Common myeloid progenitor, CD34-positive (primary cell): ENCODE measurements around the gene SPEG.

Source experiments
- CTCF ChIA-PET: fragments of 350-600 bp; sonication (Branson Sonifier 250); formaldehyde crosslinking; loops from one replicate; lab custom pipeline; 2021; ENCODE audit warnings: antibody characterized with exemption; lab: Charles Lee
- POLR2A ChIA-PET: fragments of 350-600 bp; sonication (Branson Sonifier 250); formaldehyde crosslinking; loops from one replicate; lab custom pipeline; 2021; ENCODE audit warnings: antibody characterized with exemption; lab: Charles Lee
- DNase-seq, 3 donors: peaks; one replicate each; pipeline versions ENCODE4 v3.0.0 to v3.0.0-alpha.2; 2013
- H3K27ac ChIP-seq, 2 experiments: 1 replicate in 1 of 2; 2 replicates in 1 of 2; pipeline ENCODE4 v1.7.0; 2013; ENCODE audit warnings: inconsistent platforms in 2 of 2, low read length in 2 of 2, mild to moderate bottlenecking in 2 of 2, low read depth in 1 of 2, moderate library complexity in 1 of 2; ENCODE audit not compliant: severe bottlenecking in 2 of 2, insufficient read depth in 1 of 2, poor library complexity in 1 of 2
- H3K27me3 ChIP-seq, 5 experiments: replicated peaks in 2 of 5; 1 replicate in 3 of 5; 2 replicates in 2 of 5; pipeline versions ENCODE4 v1.6.1 to v1.7.0; 2013; ENCODE audit warnings: low read length in 4 of 5, mild to moderate bottlenecking in 2 of 5, moderate library complexity in 2 of 5, inconsistent platforms in 1 of 5; ENCODE audit not compliant: insufficient read depth in 5 of 5, control insufficient read depth in 4 of 5
- H3K36me3 ChIP-seq, 4 experiments: 1 replicate in 2 of 4; 2 replicates in 2 of 4; pipeline versions ENCODE4 v1.6.1 to v1.7.0; 2013; ENCODE audit warnings: low read length in 3 of 4, control low read depth in 1 of 4, mild to moderate bottlenecking in 1 of 4; ENCODE audit not compliant: control insufficient read depth in 4 of 4, insufficient read depth in 4 of 4
- H3K4me1 ChIP-seq, 4 experiments: 1 replicate in 3 of 4; 2 replicates in 1 of 4; pipeline versions ENCODE4 v1.6.1 to v1.7.1; 2013; ENCODE audit warnings: low read length in 3 of 4, mild to moderate bottlenecking in 3 of 4, control low read depth in 1 of 4, inconsistent platforms in 1 of 4, moderate library complexity in 1 of 4; ENCODE audit not compliant: control insufficient read depth in 4 of 4, insufficient read depth in 4 of 4; ENCODE audit errors: control extremely low read depth in 1 of 4
- H3K4me3 ChIP-seq, 7 experiments: 1 replicate in 4 of 7; 2 replicates in 3 of 7; pipeline versions ENCODE4 v1.5.1 to v1.7.0; 2013; ENCODE audit warnings: mild to moderate bottlenecking in 7 of 7, low read length in 6 of 7, moderate library complexity in 6 of 7, inconsistent platforms in 2 of 7, low read depth in 2 of 7, control low read depth in 1 of 7; ENCODE audit not compliant: insufficient read depth in 4 of 7, control insufficient read depth in 1 of 7; ENCODE audit errors: extremely low read depth in 1 of 7
- H3K9me3 ChIP-seq, 5 experiments: 1 replicate in 4 of 5; 2 replicates in 1 of 5; pipeline versions ENCODE4 v1.6.1 to v1.7.1; 2013; ENCODE audit warnings: low read length in 4 of 5, mild to moderate bottlenecking in 2 of 5, inconsistent platforms in 1 of 5, low read depth in 1 of 5, moderate library complexity in 1 of 5; ENCODE audit not compliant: control insufficient read depth in 4 of 5, insufficient read depth in 2 of 5; ENCODE audit errors: control extremely low read depth in 1 of 5
- WGBS: methylation state at CpG from one replicate; pipeline ENCODE4 v1.1.5; 2013; ENCODE audit not compliant: insufficient coverage; 5-methylcytosine and 5-hydroxymethylcytosine counted together

The SPEG gene

DNA sequence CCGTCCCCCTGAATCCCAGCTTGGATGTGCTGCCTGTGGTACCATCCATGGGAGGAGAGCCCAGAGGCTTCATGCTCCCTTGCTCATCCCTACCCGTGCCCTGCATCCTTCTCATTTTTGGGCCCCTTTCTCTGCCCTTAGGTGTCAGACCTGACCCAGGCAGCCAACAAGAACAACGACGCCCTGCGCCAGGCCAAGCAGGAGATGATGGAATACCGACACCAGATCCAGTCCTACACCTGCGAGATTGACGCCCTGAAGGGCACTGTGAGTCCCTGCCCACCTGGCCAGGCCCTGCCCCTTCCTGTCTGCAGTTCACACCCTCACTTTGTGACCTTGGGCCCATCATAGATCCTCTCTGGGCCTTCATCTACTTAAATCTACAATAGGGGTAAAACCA, 14.0 kb upstream of the SPEG start:
- peaks cover 0 to 55% (median 25%) of the 10 kb centered on the region in 5 experiments for H3K27me3 ChIP-seq
- no peak overlapping the region for H3K27ac ChIP-seq
- H3K9me3 ChIP-seq = no peaks in the 10 kb centered on the region
- H3K4me3 ChIP-seq = no peak overlapping the region
- no peaks in the 10 kb centered on the region for H3K36me3 ChIP-seq
- no peak for DNase-seq
- peaks cover 0 to 9% (median 4%) of the 10 kb centered on the region in 4 experiments for H3K4me1 ChIP-seq
- WGBS = 93% methylated on average over 8 of the region's 8 CpGs
- POLR2A ChIA-PET = no interaction called here
- CTCF ChIA-PET = interaction anchor here (1.5 kb wide), 2 partner anchors 11 to 17 kb away, joined by 4 to 5 read pairs; no protein-coding TSS in a partner anchor

DNA sequence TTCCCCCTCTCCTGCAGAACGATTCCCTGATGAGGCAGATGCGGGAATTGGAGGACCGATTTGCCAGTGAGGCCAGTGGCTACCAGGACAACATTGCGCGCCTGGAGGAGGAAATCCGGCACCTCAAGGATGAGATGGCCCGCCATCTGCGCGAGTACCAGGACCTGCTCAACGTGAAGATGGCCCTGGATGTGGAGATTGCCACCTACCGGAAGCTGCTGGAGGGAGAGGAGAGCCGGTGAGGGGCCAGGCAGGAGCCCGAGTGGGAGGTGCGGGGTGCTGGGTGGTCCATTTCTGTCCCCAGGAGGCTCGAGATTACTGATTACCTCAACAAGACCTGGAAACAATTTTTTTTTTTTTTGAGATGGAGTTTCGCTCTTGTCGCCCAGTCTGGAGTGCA, 13.3 kb upstream of the SPEG start:
- no peak overlapping the region for H3K4me3 ChIP-seq
- DNase-seq = no peak
- ChIA-PET POLR2A (no interaction called here), CTCF (interaction anchor here (1.5 kb wide), 1 partner anchor 11 kb away, joined by 4 read pairs; no protein-coding TSS in a partner anchor)
- no peaks in the 10 kb centered on the region for H3K9me3 ChIP-seq
- peaks cover 0 to 9% (median 4%) of the 10 kb centered on the region in 4 experiments for H3K4me1 ChIP-seq
- no peaks in the 10 kb centered on the region for H3K36me3 ChIP-seq
- H3K27me3 ChIP-seq = peaks cover 0 to 56% (median 23%) of the 10 kb centered on the region in 5 experiments
- 96% methylated on average over 14 of the region's 17 CpGs for WGBS
- H3K27ac ChIP-seq = no peak overlapping the region

DNA sequence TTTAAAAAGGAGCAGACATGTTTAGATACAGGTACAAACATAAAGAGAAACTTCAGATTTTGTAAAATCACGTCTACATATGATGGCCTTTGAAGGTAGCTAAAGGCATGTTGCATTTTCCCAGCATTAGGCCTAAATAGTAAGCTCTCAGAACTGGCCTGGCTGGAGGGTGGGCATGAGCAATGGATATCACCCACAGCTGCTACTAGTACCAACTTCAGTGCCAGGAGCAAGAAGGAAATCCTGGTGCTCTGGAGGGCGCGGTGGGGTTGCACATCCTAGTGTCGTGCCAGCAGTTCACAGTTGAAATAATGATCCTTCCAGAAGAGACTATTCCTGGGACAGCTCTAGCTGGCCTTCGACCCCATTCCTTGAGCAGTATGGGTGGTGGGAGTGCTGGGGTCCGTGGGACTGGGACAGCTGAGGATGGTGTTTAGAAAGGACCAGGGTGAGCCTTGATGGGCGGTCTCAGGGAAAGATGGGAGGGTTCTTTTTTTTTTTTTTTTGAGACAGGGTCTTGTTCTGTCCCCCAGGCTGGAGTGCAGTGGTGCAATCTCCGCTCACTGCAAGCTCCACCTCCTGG, 11.6 kb upstream of the SPEG start:
- POLR2A ChIA-PET = interaction anchor here (0.5 kb wide), 1 partner anchor 172 kb away, joined by 4 read pairs; no protein-coding TSS in a partner anchor
- no peak overlapping the region for H3K4me3 ChIP-seq
- H3K27ac ChIP-seq = no peak overlapping the region
- H3K36me3 ChIP-seq = no peaks in the 10 kb centered on the region
- H3K4me1 ChIP-seq = peaks cover 0 to 8% (median 4%) of the 10 kb centered on the region in 4 experiments
- no peak for DNase-seq
- CTCF ChIA-PET = interaction anchor here (0.7 to 2.0 kb wide), 3 partner anchors 12 to 20 kb away, joined by 3 to 6 read pairs (median 3); partner anchors contain the start of gene SPEG
- peaks cover 0 to 47% (median 23%) of the 10 kb centered on the region in 5 experiments for H3K27me3 ChIP-seq
- H3K9me3 ChIP-seq = no peaks in the 10 kb centered on the region
- WGBS = 98% methylated on average over 5 of the region's 8 CpGs

DNA sequence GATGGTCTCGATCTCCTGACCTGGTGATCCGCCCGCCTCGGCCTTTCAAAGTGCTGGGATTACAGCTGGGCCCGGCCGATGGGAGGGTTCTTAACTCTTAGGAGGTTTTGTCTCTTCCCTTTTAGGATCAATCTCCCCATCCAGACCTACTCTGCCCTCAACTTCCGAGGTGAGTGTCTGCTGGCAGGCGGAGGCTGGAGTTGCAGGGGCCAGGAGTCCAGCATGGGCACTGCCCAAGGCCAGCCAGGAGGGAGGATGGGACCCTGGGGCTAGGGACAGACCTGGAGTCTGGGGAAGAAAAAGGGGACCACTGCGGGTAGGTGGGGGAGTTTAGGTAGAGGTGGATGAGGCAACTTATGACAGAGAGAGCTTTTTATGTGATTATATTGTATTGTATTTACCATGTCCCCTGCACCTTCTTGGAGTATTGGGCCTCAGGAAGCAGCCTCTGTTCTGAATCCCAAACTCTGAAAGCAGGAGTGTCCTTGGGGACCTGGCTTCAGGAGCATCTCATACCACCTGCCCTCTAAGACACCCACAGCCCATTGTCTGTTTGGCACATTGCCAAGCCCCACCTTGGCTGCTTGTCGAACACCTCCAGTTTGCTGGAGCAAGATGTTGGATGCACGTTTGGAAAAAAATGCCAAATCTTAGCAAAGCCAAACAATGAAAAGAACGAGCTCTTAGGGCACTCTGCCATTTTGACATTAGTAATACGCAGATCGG, 10.8 kb upstream of the SPEG start:
- ChIA-PET POLR2A (interaction anchor here (0.5 kb wide), 1 partner anchor 172 kb away, joined by 4 read pairs; no protein-coding TSS in a partner anchor), CTCF (interaction anchor here (0.8 to 2.0 kb wide), 4 partner anchors 10 to 104 kb away, joined by 3 to 6 read pairs (median 4); partner anchors contain the start of gene SPEG)
- H3K9me3 ChIP-seq = no peaks in the 10 kb centered on the region
- DNase-seq = no peak
- peaks cover 0 to under 1% (median 0%) of the 10 kb centered on the region in 4 experiments for H3K4me1 ChIP-seq
- no peak overlapping the region for H3K27ac ChIP-seq
- peaks cover 0 to 41% (median 23%) of the 10 kb centered on the region in 5 experiments for H3K27me3 ChIP-seq
- no peaks in the 10 kb centered on the region for H3K36me3 ChIP-seq
- no peak overlapping the region for H3K4me3 ChIP-seq
- 95% methylated on average over 9 of the region's 14 CpGs for WGBS

DNA sequence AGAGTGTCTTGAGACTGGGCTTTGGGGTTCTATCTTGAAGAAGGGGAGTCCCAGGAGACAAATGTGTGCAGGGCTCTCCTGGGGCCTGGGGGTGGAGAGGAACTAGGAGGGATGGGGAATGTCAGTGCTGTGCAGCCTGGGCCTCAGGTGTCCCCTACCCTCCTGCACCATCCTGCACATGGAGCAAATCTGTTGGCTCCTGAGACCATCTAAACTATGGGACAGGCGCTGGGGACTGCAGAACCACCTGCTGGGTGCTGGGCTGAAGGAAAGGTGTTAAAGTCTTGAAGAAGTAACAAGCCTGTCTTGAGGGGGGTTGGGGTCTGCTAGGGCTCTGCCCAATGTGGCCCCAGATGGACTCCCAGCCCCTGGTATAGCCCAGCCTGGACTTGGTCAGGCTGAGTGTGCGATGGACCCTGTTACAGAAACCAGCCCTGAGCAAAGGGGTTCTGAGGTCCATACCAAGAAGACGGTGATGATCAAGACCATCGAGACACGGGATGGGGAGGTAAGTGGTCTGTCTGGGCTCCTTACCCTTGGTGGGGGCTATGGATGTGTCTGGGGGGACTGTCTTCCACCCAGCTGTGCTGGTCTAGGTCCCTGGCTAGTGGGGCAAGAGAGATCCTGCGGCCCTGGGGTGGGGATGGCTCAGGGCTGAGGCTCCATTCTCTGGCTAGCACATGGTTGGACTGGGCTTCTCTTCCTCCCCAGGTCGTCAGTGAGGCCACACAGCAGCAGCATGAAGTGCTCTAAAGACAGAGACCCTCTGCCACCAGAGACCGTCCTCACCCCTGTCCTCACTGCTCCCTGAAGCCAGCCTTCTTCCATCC, 9.2 kb upstream of the SPEG start:
- WGBS = 97% methylated on average over 7 of the region's 8 CpGs
- H3K27me3 ChIP-seq = peaks cover 0 to 25% (median 13%) of the 10 kb centered on the region in 5 experiments
- no peak for DNase-seq
- H3K4me1 ChIP-seq = no peaks in the 10 kb centered on the region
- no peak overlapping the region for H3K4me3 ChIP-seq
- ChIA-PET POLR2A (no interaction called here), CTCF (interaction anchor here (1.3 to 1.6 kb wide), 2 partner anchors 8 to 10 kb away, joined by 4 to 5 read pairs; partner anchors contain the start of gene SPEG)
- H3K27ac ChIP-seq = no peak overlapping the region
- no peaks in the 10 kb centered on the region for H3K9me3 ChIP-seq
- H3K36me3 ChIP-seq = no peaks in the 10 kb centered on the region

DNA sequence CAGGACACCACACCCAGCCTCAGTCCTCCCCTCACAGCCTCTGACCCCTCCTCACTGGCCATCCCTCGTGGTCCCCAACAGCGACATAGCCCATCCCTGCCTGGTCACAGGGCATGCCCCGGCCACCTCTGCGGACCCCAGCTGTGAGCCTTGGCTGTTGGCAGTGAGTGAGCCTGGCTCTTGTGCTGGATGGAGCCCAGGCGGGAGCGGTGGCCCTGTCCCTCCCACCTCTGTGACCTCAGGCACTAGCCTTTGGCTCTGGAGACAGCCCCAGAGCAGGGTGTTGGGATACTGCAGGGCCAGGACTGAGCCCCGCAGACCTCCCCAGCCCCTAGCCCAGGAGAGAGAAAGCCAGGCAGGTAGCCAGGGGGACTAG, 8.6 kb upstream of the SPEG start:
- no peak for DNase-seq

More for the DNA sequence above, 8.6 kb upstream of the SPEG start:
- POLR2A ChIA-PET = no interaction called here
- WGBS = 91% methylated on average over 7 of the region's 7 CpGs
- H3K9me3 ChIP-seq = no peaks in the 10 kb centered on the region
- no peaks in the 10 kb centered on the region for H3K36me3 ChIP-seq
- H3K27me3 ChIP-seq = peaks cover 0 to 19% (median 13%) of the 10 kb centered on the region in 5 experiments
- no peaks in the 10 kb centered on the region for H3K4me1 ChIP-seq
- CTCF ChIA-PET = no interaction called here
- no peak overlapping the region for H3K27ac ChIP-seq
- no peak overlapping the region for H3K4me3 ChIP-seq
